ENCODE data around the gene WNT7B.
"Not testable (repeated sequence)": the region's sequence is repeated elsewhere in the genome, so short reads cannot be mapped to it uniquely, and the experiment has no call there.

WNT7B gene

GRCh38 chr22:46012182-46012880 lies 35.4 kb upstream of the WNT7B start:
- TF ChIP-seq ZNF274 (IDR thresholded peaks at IDR 0.05; ENCODE audit: low read depth, low read length): no peak
- no peak overlapping the region for H3K4me3 ChIP-seq (ENCODE audit: low read length)

- no peak for TF ChIP-seq ZNF274 (IDR thresholded peaks at IDR 0.05; ENCODE audit: low read depth, low read length)
- H3K4me3 ChIP-seq (ENCODE audit: low read length): no peak overlapping the region
Observed at GRCh38 chr22:46011627-46012181, 34.7 kb upstream of the WNT7B start.

GRCh38 chr22:46010951-46011626 lies 34.1 kb upstream of the WNT7B start:
- no peak for TF ChIP-seq ZNF274 (IDR thresholded peaks at IDR 0.05; ENCODE audit: low read depth, low read length)
- no peak overlapping the region for H3K4me3 ChIP-seq (ENCODE audit: low read length)

- no peak for TF ChIP-seq ZNF274 (IDR thresholded peaks at IDR 0.05; ENCODE audit: low read depth, low read length)
- no peak overlapping the region for H3K4me3 ChIP-seq (ENCODE audit: low read length)
Observed at GRCh38 chr22:46010207-46010867, 33.4 kb upstream of the WNT7B start.

GRCh38 chr22:46009730-46010129 lies 32.8 kb upstream of the WNT7B start:
- TF ChIP-seq ZNF274 (IDR thresholded peaks at IDR 0.05; ENCODE audit: low read depth, low read length): no peak
- no peak overlapping the region for H3K4me3 ChIP-seq (ENCODE audit: low read length)

GRCh38 chr22:46008836-46009596 lies 32.1 kb upstream of the WNT7B start:
- H3K4me3 ChIP-seq (ENCODE audit: low read length): no peak overlapping the region
- no peak for TF ChIP-seq ZNF274 (IDR thresholded peaks at IDR 0.05; ENCODE audit: low read depth, low read length)

- no peak for TF ChIP-seq ZNF274 (IDR thresholded peaks at IDR 0.05; ENCODE audit: low read depth, low read length)
- no peak overlapping the region for H3K4me3 ChIP-seq (ENCODE audit: low read length)
Observed at GRCh38 chr22:46008291-46008690, 31.3 kb upstream of the WNT7B start.

GRCh38 chr22:46007848-46008261 lies 30.9 kb upstream of the WNT7B start:
- TF ChIP-seq ZNF274 (IDR thresholded peaks at IDR 0.05; ENCODE audit: low read depth, low read length): no peak
- no peak overlapping the region for H3K4me3 ChIP-seq (ENCODE audit: low read length)

- H3K4me3 ChIP-seq (ENCODE audit: low read length): no peak overlapping the region
- no peak for TF ChIP-seq ZNF274 (IDR thresholded peaks at IDR 0.05; ENCODE audit: low read depth, low read length)
Observed at GRCh38 chr22:46007003-46007847, 30.3 kb upstream of the WNT7B start.

- no peak overlapping the region for H3K4me3 ChIP-seq (ENCODE audit: low read length)
- no peak for TF ChIP-seq ZNF274 (IDR thresholded peaks at IDR 0.05; ENCODE audit: low read depth, low read length)
Observed at GRCh38 chr22:46006379-46007002, 29.5 kb upstream of the WNT7B start.

GRCh38 chr22:46005116-46005705 lies 28.2 kb upstream of the WNT7B start:
- not testable (repeated sequence) for H3K4me3 ChIP-seq (ENCODE audit: low read length)

- TF ChIP-seq ZNF274 (IDR thresholded peaks at IDR 0.05; ENCODE audit: low read depth, low read length): no peak
- H3K4me3 ChIP-seq (ENCODE audit: low read length): no peak overlapping the region
Observed at GRCh38 chr22:46004105-46004866, 27.3 kb upstream of the WNT7B start.

Measured in GM08714 (cell line).